Activated T-cell treated with anti-CD3 and anti-CD28 coated beads for 48 hours (primary cell): Measurements from ENCODE around the gene TMEM127.
"Not testable (repeated sequence)": the region's sequence is repeated elsewhere in the genome, so short reads cannot be mapped to it uniquely, and the experiment has no call there.

Source experiments
- DNase-seq: peaks from one replicate; pipeline ENCODE4 v3.0.0-alpha.2; 2020; ENCODE audit warnings: low read depth

TMEM127 gene, protein sequence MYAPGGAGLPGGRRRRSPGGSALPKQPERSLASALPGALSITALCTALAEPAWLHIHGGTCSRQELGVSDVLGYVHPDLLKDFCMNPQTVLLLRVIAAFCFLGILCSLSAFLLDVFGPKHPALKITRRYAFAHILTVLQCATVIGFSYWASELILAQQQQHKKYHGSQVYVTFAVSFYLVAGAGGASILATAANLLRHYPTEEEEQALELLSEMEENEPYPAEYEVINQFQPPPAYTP

GRCh38 chr2:96265840-96266679, at the start of gene TMEM127, which contains the start of gene CIAO1:
TMEM127 (minus strand) TSS chr2:96265997; CDS start chr2:96265381, 616 bp downstream.
CIAO1 (plus strand) TSS chr2:96266225; CDS start chr2:96266351, 126 bp downstream.
- DNase-seq: peak; percentile 99

- no peak for DNase-seq
Observed at GRCh38 chr2:96315005-96315399, 49.2 kb upstream of the TMEM127 start.

- no peak for DNase-seq
Observed at GRCh38 chr2:96308248-96308647, 42.5 kb upstream of the TMEM127 start.

- DNase-seq: no peak
Observed at GRCh38 chr2:96306370-96306769, 40.6 kb upstream of the TMEM127 start.

DNA sequence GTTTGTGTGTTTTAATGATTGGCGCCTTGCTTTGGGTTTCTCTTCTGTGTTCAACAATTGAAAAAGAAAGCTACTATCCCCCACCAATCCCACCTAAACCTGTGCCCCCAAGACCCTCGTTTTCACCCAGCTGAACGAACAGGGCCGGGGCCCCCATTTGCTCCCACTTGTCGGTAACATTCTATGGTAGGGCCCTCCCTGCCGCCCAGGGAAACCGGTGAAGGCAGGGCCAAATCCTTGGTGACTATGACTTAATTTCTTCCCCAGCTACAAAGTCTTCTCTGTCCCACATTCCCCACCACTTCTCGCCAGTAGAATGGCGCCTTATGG, 40.1 kb upstream of the TMEM127 start:
- DNase-seq: no peak

- DNase-seq: peak; percentile 91
Observed at GRCh38 chr2:96305091-96305978, 39.5 kb upstream of the TMEM127 start, which contains the start of gene SNRNP200. SNRNP200 (minus strand) TSS chr2:96305546; CDS start chr2:96305437, 109 bp downstream.

DNA sequence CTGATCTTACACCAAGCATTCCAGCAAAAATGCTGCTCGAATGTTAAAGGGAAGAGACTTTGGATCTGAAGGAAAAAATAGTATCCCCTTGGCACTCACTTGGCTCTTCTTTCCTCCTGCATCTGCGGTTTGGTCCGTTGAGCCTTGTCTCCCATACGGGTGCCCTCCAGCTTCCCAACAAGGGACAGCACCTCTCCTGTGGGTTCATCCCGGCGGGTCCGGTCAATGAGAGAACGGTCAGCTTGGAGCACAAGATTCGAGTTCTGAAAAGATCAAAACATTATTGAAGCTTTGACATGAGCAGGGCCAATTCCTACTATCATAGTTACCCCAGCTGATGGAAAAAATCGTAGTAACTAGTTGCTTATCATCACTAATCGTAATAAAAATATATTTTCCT, 38.8 kb upstream of the TMEM127 start:
- no peak for DNase-seq

DNA sequence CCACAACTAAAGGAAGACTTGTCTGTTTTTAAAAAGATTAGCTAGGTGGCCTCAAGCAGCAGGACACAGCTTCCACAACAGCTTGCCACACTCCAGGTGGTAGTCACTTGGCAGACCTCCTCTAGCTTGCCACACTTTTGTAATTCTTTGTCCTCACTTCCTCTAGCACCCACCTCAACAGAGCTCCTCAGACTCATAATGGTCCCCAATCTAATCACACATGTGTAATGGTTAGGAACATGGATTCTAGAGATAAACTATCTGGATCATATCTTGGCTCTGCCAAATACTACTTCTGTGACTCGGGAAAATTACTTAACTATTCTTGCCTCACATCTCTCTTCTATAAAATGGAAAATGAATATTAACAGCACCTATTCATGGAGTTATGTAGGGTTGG, 36.1 kb upstream of the TMEM127 start:
- DNase-seq: no peak

DNA sequence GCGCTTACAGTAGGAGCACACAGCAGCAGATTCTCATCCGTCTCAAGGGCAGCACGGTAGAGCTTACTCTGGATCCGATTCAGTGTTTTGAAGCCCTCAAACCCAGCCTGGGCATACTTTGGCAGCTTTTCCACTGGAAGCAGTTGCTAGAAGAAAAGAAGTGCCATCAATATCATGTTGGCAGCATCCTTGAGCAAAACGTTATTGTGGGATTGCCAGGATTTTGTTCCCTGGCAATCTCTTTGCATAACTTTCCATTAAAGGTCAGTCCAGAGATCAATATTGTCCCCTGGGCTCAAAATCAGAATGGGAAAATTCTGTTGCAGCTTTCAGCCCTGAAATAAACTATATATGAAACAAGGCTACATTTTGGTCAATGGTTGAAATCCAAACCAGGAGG, 31.1 kb upstream of the TMEM127 start:
- no peak for DNase-seq

- not testable (repeated sequence) for DNase-seq
Observed at GRCh38 chr2:96294271-96294670, 28.5 kb upstream of the TMEM127 start.

DNA sequence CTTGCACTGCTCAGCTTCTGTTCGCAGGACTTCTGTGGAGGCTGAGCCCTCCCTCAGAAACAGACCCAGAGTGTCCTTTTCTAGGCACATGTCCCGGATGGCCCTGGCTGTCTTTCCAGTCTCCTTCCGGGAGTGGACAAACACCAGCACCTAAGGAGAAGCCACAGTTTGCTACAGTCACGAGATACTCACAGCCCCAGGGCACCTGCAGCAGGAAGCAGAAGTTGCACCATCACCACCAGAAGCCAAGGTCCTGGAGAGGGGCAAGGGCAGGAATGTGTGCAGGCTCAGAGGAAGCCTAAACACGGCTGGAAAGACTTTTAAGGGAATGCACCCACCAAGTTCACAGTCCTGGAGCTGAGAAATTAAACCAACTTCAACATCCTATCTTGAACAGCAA, 26.0 kb upstream of the TMEM127 start:
- no peak for DNase-seq

GRCh38 chr2:96287273-96287856, 21.6 kb upstream of the TMEM127 start:
- DNase-seq: no peak

GRCh38 chr2:96276787-96277499, 11.1 kb upstream of the TMEM127 start:
- no peak for DNase-seq

DNA sequence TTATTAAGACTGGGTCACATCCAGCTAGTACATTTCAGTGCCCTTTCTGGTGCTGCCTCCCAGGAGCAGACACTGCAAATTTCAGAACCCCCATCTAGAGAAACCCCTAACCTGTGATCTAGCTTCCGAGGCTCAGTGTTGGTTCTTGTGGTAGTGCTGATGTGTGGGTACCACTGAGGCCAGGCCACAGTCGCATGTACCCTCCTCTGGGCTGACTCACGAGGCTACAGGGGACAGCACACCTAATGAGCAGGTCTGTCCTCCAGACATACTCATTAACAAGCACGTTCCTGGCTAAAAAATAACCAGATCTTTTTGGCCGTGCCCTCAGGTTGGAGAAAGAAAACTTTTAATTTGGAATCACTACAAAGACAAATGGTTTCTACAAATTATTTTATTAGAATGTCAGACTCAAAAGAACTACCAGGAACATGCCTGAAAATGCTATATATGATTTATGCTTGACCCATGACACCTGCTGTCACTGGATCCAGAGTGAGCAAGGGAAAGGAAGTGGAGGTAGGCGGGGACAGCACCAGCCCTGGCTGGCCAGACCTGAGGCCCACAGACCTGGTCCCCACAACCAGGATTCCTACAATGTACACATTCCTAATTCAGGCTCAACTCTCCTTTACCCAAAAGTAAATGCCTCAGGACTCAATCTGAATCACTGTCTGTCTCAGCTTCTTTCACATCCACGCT, 8.7 kb upstream of the TMEM127 start:
- no peak for DNase-seq

- DNase-seq: no peak
Observed at GRCh38 chr2:96273763-96274162, 8.0 kb upstream of the TMEM127 start.

DNA sequence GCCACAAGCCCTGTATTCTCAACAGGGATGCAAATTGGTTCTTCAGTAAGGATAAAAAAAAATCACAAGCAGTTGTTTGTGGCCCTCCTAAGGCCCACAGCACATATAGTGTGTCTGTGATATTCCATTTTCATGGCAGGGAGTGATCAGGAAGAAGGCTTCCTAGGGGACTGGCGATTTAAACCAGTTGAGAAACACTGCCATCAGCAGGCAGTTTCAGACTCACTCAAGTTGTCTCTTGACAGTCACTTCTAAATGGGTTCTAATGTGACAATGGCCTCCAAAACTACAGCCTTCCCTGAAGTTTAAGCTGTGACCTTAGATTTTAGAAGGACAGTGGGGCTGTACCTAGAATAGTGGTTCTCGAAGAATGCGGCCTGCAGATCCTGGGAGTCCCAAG, 6.2 kb upstream of the TMEM127 start:
- no peak for DNase-seq

DNA sequence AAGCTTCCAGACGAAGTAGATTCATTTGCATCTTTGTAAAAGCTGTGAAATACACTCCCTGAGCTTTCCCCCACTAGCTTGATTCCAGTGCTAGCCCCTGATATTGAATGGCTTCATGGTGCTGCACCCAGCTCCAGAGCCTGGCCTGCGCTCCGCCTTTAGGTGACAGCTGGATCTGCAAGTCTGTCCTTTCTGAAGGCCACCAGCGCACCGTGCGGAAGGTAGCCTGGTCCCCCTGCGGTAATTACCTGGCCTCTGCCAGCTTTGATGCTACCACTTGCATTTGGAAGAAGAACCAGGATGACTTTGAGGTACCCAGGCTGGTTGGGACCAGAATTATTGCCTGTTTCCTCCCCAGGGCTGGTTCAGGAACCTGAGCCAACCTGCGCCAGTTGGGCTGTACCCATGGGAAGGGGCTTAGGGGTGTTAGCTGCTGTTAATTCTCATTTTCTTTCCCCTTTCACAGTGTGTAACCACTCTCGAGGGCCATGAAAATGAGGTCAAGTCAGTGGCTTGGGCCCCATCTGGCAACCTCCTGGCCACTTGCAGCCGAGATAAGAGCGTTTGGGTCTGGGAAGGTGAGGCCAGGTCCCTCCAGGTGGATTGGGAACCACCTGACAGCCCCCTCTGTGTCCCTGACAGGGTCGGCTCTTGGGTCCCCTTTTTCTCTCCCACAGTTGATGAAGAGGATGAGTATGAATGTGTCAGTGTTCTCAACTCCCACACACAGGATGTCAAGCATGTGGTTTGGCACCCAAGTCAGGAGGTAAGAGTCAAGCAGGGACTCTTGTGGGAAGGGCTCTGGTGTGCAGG, 1.6 kb upstream of the TMEM127 start:
- DNase-seq: peak; percentile 43

- peak; percentile 21 for DNase-seq
Observed at GRCh38 chr2:96265349-96265839, 403 bp downstream of the TMEM127 start.

DNA sequence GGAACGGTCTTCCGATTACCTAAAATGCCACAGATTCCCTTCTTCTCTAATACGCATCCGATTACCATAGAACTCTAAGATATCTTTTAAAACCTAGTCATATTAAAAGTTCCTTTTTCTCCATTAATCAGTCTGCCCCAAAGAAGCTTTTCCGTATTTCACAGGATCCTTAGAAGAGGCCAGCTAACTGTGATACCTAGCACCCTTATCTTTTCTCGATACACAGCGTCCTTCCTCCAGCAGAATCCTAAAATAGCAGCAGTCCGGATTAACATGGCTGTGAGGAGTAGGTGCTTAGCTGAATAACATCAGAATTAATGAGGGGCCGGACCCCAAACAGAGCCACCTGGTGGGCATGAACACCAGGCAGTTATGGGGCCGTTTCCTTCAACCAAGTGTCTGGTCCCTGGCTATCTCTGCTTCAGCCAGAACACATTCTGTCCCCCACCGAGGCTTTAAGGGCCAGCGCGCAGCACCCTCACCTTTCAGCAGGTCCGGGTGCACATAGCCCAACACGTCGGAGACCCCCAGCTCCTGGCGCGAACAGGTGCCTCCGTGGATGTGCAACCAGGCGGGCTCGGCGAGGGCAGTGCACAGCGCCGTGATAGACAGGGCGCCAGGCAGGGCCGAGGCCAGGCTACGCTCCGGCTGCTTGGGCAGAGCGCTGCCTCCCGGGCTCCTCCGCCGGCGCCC, 995 bp downstream of the TMEM127 start:
- DNase-seq: no peak
